Endothelial cell of umbilical vein (primary cell): ENCODE results near the gene SGSM1. TPM values are rescaled to one million over a fixed set of nuclear protein-coding genes. Genes with fewer than 3 reads are reported as not detected.

Experiments
- BruUV-seq: library from RNA; stranded (reverse); fragments of 400-500 nt; replicated peaks from 2 replicates; lab custom pipeline; 2021; lab: Mats Ljungman, UMichigan
- CTCF ChIA-PET: fragments of 300-600, 350-600 bp; sonication (Branson Sonifier 250); formaldehyde crosslinking; loops from one replicate; lab custom pipeline; 2021; ENCODE audit warnings: antibody characterized with exemption, inconsistent platforms; lab: Charles Lee
- POLR2A ChIA-PET: fragments of 300-600, 350-600 bp; sonication (Branson Sonifier 250); formaldehyde crosslinking; loops from one replicate; lab custom pipeline; 2021; ENCODE audit warnings: antibody characterized with exemption, inconsistent platforms; lab: Charles Lee
- DNase-seq: peaks from one replicate; pipeline ENCODE4 v3.0.0-alpha.2; 2011; ENCODE audit warnings: low read depth, low spot score
- FAIRE-seq: peaks from 2 replicates; lab custom pipeline; 2011; peaks lifted over from hg19 to GRCh38; lab: Jason Lieb, UNC
- H2AFZ ChIP-seq: 2 replicates; pipeline ENCODE4 v1.6.0; 2012; ENCODE audit warnings: low read depth, low read length, control low read depth, inconsistent platforms
- H3K27ac ChIP-seq: 2 replicates; pipeline ENCODE4 v1.5.1; 2011; ENCODE audit warnings: low read depth, mild to moderate bottlenecking, control low read depth, low read length, moderate library complexity; ENCODE audit not compliant: insufficient read depth
- H3K27me3 ChIP-seq, 2 experiments: 2 replicates each; pipeline versions ENCODE4 v1.6.0 to v1.6.1; 2011; ENCODE audit warnings: low read length in 2 of 2, mixed read lengths in 1 of 2; ENCODE audit not compliant: control insufficient read depth in 2 of 2, insufficient read depth in 2 of 2
- H3K36me3 ChIP-seq, 2 experiments: 2 replicates in 1 of 2; 3 replicates in 1 of 2; pipeline ENCODE4 v1.5.1; 2011; ENCODE audit warnings: low read length in 2 of 2, mild to moderate bottlenecking in 1 of 2, moderate library complexity in 1 of 2; ENCODE audit not compliant: control insufficient read depth in 2 of 2, insufficient read depth in 2 of 2; ENCODE audit errors: extremely low read depth in 1 of 2
- H3K4me1 ChIP-seq: 3 replicates; pipeline ENCODE4 v1.5.1; 2011; ENCODE audit warnings: mild to moderate bottlenecking, low read length; ENCODE audit not compliant: control insufficient read depth, insufficient read depth; ENCODE audit errors: extremely low read depth
- H3K4me2 ChIP-seq: 2 replicates; pipeline ENCODE4 v1.6.1; 2011; ENCODE audit warnings: low read length, control low read depth, mixed read lengths; ENCODE audit not compliant: insufficient read depth
- H3K4me3 ChIP-seq, 3 experiments: fragments of 200-600 bp in 1 of 3; sonication (generic), shearing (Covaris generic) in 1 of 3; replicated peaks in 1 of 3; 2 replicates each; pipeline ENCODE4 v1.5.1; 2011 to 2016; ENCODE audit warnings: control low read depth in 3 of 3, low read length in 3 of 3, mild to moderate bottlenecking in 2 of 3, inconsistent platforms in 1 of 3, low read depth in 1 of 3, moderate library complexity in 1 of 3; ENCODE audit not compliant: insufficient read depth in 1 of 3
- H3K79me2 ChIP-seq: 2 replicates; pipeline ENCODE4 v1.6.0; 2012; ENCODE audit warnings: low read length, inconsistent platforms; ENCODE audit not compliant: control insufficient read depth, insufficient read depth
- H3K9ac ChIP-seq: replicated peaks from 2 replicates; pipeline ENCODE3; 2011; ENCODE audit warnings: low read length, control low read depth; ENCODE audit not compliant: insufficient read depth; ENCODE audit errors: extremely low read depth
- H3K9me1 ChIP-seq: replicated peaks from 3 replicates; pipeline ENCODE4 v1.6.0; 2011; ENCODE audit warnings: mild to moderate bottlenecking, low read length; ENCODE audit not compliant: control insufficient read depth, insufficient read depth; ENCODE audit errors: extremely low read depth
- H3K9me3 ChIP-seq: replicated peaks from 2 replicates; pipeline ENCODE4 v1.5.1; 2012; ENCODE audit warnings: low read length, inconsistent platforms; ENCODE audit not compliant: control insufficient read depth, insufficient read depth
- H4K20me1 ChIP-seq: replicated peaks from 2 replicates; pipeline ENCODE3; 2011; ENCODE audit warnings: mild to moderate bottlenecking, low read length; ENCODE audit not compliant: control insufficient read depth, insufficient read depth; ENCODE audit errors: extremely low read depth
- JUN ChIP-seq: IDR thresholded peaks from 2 replicates; pipeline ENCODE4 v1.6.1; 2011; ENCODE audit warnings: borderline replicate concordance, low read depth; ENCODE audit not compliant: insufficient read length, insufficient read depth
- POLR2AphosphoS5 ChIP-seq: IDR thresholded peaks from 2 replicates; pipeline ENCODE4 v1.6.1; 2012; ENCODE audit warnings: low read depth, mild to moderate bottlenecking, control low read depth, low read length, moderate library complexity; ENCODE audit not compliant: insufficient read depth
- dilution Hi-C: fragments of 300-500 bp; cut with MboI; formaldehyde crosslinking; loops from one replicate; pipeline ENCODE4 v1.15.0; 2019; ENCODE audit warnings: low sequenced_read_pairs; ENCODE audit not compliant: extremely low pct_ligation_motif_present
- intact Hi-C: fragments of 100-400 bp; cut with micrococcal nuclease; formaldehyde crosslinking; loops from one replicate; pipeline ENCODE4 v1.10.0; 2022
- polyA plus RNA-seq, 4 experiments: library from polyadenylated mRNA; depleted of rRNA in 3 of 4; stranded (reverse) in 3 of 4; unstranded in 1 of 4; fragments of >200 nt; gene quantifications; 2 replicates each; pipeline versions ENCODE4 v1.2.1 to v1.2.3, GENCODE V29; 2011 to 2012; ENCODE audit warnings: missing spikeins in 1 of 4
- total RNA-seq: library from RNA; stranded (reverse); gene quantifications from 2 replicates; pipeline ENCODE4 v1.2.3, GENCODE V29; 2021

The SGSM1 gene
- total and polyA plus RNA-seq, 2 donors (not counting 3 experiments of a cell fraction or from before 2014, with no cell fraction given) = 0.10 to 1.1 TPM

DNA sequence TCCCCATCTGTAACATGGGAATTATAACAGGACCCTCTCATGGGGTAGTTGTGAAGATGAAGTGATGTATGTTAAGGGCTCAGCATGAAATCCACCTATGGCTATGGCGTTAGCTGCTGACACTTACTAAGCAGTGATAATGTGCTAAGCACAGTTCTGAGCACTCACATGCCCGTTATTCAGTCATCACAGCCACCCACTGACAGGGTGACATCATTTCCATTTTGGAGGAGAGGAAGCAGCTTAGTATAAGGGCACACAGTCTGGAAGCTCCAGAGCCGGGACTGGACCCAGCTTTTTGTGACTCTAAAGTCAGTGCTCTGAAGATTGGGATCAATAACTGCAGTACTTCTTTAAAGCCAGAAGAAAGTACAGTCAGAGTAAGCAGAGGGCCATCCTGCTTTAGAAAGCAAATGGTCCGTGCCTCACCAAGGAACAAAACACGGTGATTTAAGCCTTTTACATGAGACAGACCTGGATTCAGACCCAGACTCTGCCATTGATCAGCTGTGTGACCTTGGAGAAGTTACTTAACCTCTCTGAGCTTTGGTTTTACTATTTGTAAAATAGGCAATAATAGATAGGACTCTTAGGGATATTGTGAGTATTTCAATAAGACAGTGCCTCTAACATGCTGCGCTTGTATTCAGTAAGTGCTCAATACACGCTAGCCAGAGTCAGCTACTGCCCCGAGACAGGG is 61.5 kb downstream of the SGSM1 start:
- Histone ChIP-seq H2AFZ (no peak overlapping the region), H3K9me3 (no peaks in the 10 kb centered on the region), H3K9me1 (peaks cover 2% of the 10 kb centered on the region), H3K9ac (no peak overlapping the region), H4K20me1 (no peaks in the 10 kb centered on the region), H3K79me2 (no peaks in the 10 kb centered on the region), H3K4me3 (no peak overlapping the region), H3K36me3 (no peaks in the 10 kb centered on the region), H3K27ac (no peak overlapping the region), H3K4me1 (no peaks in the 10 kb centered on the region), H3K27me3 (no peaks in the 10 kb centered on the region), H3K4me2 (no peak overlapping the region)
- POLR2A ChIA-PET = interaction anchor here (0.6 kb wide), 1 partner anchor 10 kb away, joined by 7 read pairs; no protein-coding TSS in a partner anchor
- dilution Hi-C loops (no loop called here), intact Hi-C loops (no loop called here)
- FAIRE-seq = no peak
- no TSS peak for BruUV-seq
- no peak for DNase-seq
- CTCF ChIA-PET = interaction anchor here (1.8 kb wide), 1 partner anchor 65 kb away, joined by 4 read pairs; no protein-coding TSS in a partner anchor
- no peak for TF ChIP-seq POLR2AphosphoS5

GRCh38 chr22:24868979-24869378 is 63.0 kb downstream of the SGSM1 start:
- DNase-seq = no peak
- Histone ChIP-seq H2AFZ (no peak overlapping the region), H3K27ac (no peak overlapping the region), H3K36me3 (no peaks in the 10 kb centered on the region), H3K9ac (no peak overlapping the region), H3K4me1 (no peaks in the 10 kb centered on the region), H4K20me1 (no peaks in the 10 kb centered on the region), H3K79me2 (no peaks in the 10 kb centered on the region), H3K9me3 (no peaks in the 10 kb centered on the region), H3K4me2 (no peak overlapping the region), H3K27me3 (no peaks in the 10 kb centered on the region), H3K9me1 (peaks cover 2% of the 10 kb centered on the region), H3K4me3 (no peak overlapping the region)
- no TSS peak for BruUV-seq
- CTCF ChIA-PET = no interaction called here
- intact Hi-C loops = no loop called here
- FAIRE-seq = no peak
- dilution Hi-C loops = no loop called here
- POLR2A ChIA-PET = no interaction called here
- TF ChIP-seq JUN = no peak
